Mesendoderm (in vitro differentiated cells): Measurements from ENCODE around the gene TWF2.

ENCODE experiments used
- DNase-seq: peaks from one replicate; pipeline ENCODE4 v3.0.0; 2013
- H2AK5ac ChIP-seq: 2 replicates; pipeline ENCODE4 v1.6.1; 2013; ENCODE audit warnings: low read length, inconsistent platforms
- H2BK120ac ChIP-seq: 2 replicates; pipeline ENCODE4 v1.6.1; 2013; ENCODE audit warnings: low read depth, mild to moderate bottlenecking, low read length, moderate library complexity, mixed read lengths
- H2BK15ac ChIP-seq: replicated peaks from 2 replicates; pipeline ENCODE4 v1.6.1; 2013; ENCODE audit warnings: low read depth, mild to moderate bottlenecking, moderate library complexity
- H2BK5ac ChIP-seq: 2 replicates; pipeline ENCODE4 v1.6.1; 2013; ENCODE audit warnings: low read length, inconsistent platforms
- H3K18ac ChIP-seq: 2 replicates; pipeline ENCODE4 v1.6.1; 2013; ENCODE audit warnings: mild to moderate bottlenecking, low read length, mixed read lengths
- H3K23ac ChIP-seq: one replicate; pipeline ENCODE4 v1.6.1; 2013; ENCODE audit warnings: low read length
- H3K27ac ChIP-seq: 2 replicates; pipeline ENCODE4 v1.5.1; 2013; ENCODE audit warnings: low read depth, mild to moderate bottlenecking, inconsistent platforms, low read length, moderate library complexity
- H3K27me3 ChIP-seq: 2 replicates; pipeline ENCODE4 v1.6.1; 2013; ENCODE audit warnings: low read length, control low read depth, mild to moderate bottlenecking, inconsistent platforms; ENCODE audit not compliant: insufficient read depth, poor library complexity
- H3K36me3 ChIP-seq: 2 replicates; pipeline ENCODE4 v1.6.1; 2013; ENCODE audit warnings: low read length, inconsistent platforms; ENCODE audit not compliant: control insufficient read depth, insufficient read depth
- H3K4ac ChIP-seq: one replicate; pipeline ENCODE4 v1.6.1; 2013; ENCODE audit warnings: low read depth, mild to moderate bottlenecking, low read length, moderate library complexity
- H3K4me1 ChIP-seq: 2 replicates; pipeline ENCODE4 v1.6.1; 2013; ENCODE audit warnings: low read depth, low read length, inconsistent platforms; ENCODE audit not compliant: control insufficient read depth
- H3K4me2 ChIP-seq: 2 replicates; pipeline ENCODE4 v1.6.1; 2013; ENCODE audit warnings: low read length
- H3K4me3 ChIP-seq: 2 replicates; pipeline ENCODE4 v1.5.1; 2013; ENCODE audit warnings: mild to moderate bottlenecking, low read length
- H3K56ac ChIP-seq: one replicate; pipeline ENCODE4 v1.6.1; 2013; ENCODE audit warnings: low read length
- H3K79me1 ChIP-seq: 2 replicates; pipeline ENCODE4 v1.6.1; 2013; ENCODE audit warnings: low read length, inconsistent platforms
- H3K79me2 ChIP-seq: 2 replicates; pipeline ENCODE4 v1.6.1; 2013; ENCODE audit warnings: mild to moderate bottlenecking, low read length; ENCODE audit not compliant: control insufficient read depth, insufficient read depth
- H3K9ac ChIP-seq: 2 replicates; pipeline ENCODE4 v1.6.1; 2013; ENCODE audit warnings: low read length, inconsistent platforms
- H4K5ac ChIP-seq: one replicate; pipeline ENCODE4 v1.6.1; 2013; ENCODE audit warnings: low read length
- H4K8ac ChIP-seq: one replicate; pipeline ENCODE4 v1.6.1; 2013; ENCODE audit warnings: low read depth, mild to moderate bottlenecking, control low read depth, low read length, moderate library complexity
- WGBS: extraction: QIAGEN DNeasy Blood & Tissue Kit; methylation state at CpG from one replicate; pipeline ENCODE4 v1.1.7; 2013; ENCODE audit warnings: low lambda C conversion rate, missing lambda C conversion rate; ENCODE audit not compliant: insufficient coverage; ENCODE audit errors: extremely low coverage; 5-methylcytosine and 5-hydroxymethylcytosine counted together

The TWF2 gene

DNA sequence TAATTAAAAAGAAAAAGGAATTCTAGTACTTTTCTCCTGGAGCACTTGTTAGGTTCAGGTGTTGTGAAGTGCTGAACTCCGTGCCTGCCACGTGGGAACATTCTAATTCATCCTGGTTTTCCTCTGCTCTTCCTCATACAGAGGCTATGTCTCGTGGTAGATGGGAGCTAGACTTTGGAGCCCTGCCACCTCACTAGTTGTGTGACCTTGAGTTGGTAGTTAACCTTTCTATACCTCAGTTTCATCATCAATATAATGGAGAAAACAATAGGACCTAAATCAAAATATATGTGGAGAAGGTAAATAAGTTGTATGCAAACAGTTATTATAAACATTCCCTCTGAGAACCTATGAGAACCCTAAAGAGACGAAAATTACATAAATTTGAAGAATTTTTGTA, 30.4 kb downstream of the TWF2 start:
- Histone ChIP-seq H4K8ac (no peak overlapping the region), H4K5ac (no peak overlapping the region), H3K56ac (no peak overlapping the region), H3K27ac (no peak overlapping the region), H3K79me1 (no peaks in the 10 kb centered on the region), H2BK15ac (no peak overlapping the region), H3K79me2 (no peaks in the 10 kb centered on the region), H2AK5ac (no peak overlapping the region), H2BK5ac (no peak overlapping the region), H3K36me3 (peaks cover 32% of the 10 kb centered on the region), H2BK120ac (no peak overlapping the region), H3K9ac (no peak overlapping the region), H3K4me1 (no peaks in the 10 kb centered on the region), H3K4me2 (no peak overlapping the region), H3K4me3 (no peak overlapping the region), H3K27me3 (no peaks in the 10 kb centered on the region), H3K23ac (no peak overlapping the region), H3K18ac (no peak overlapping the region), H3K4ac (no peak overlapping the region)
- no peak for DNase-seq
- no CpG with 5 or more reads among the region's 4 CpGs for WGBS

DNA sequence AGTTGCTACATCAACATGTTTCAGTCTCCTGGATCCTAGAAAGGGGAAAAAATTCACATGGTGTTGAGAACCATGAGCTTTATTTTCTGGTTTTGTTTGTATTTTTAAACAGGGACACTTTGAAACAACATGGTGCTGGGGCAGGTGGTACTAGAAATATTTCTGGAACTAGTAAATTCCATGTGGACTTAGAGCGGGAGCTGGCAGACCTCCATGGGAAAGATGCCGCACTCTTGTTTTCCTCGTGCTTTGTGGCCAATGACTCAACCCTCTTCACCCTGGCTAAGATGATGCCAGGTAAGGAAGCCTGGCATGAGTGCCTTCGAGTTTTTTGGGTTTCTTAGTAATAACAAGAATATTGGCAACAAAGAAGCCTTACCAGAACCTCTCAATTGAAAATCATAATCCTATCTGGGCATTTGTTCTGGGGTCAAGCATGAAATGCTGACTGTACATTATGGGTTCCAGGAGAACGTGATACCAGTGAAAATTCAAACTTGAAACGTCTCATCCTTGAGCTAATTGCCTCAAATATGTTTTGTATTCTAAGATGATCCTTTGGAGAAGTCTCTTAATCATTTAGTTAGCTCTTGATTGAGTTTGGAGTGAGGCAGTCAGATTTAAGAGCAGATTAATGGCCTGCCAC, 33.1 kb downstream of the TWF2 start:
- H3K27me3 ChIP-seq, result no peaks in the 10 kb centered on the region
- H4K5ac ChIP-seq, result no peak overlapping the region
- no peak overlapping the region for H2AK5ac ChIP-seq
- no peak overlapping the region for H3K27ac ChIP-seq
- H3K79me1 ChIP-seq, result no peaks in the 10 kb centered on the region
- H3K79me2 ChIP-seq, result no peaks in the 10 kb centered on the region
- no peaks in the 10 kb centered on the region for H3K4me1 ChIP-seq
- H3K4ac ChIP-seq, result no peak overlapping the region
- no peak overlapping the region for H4K8ac ChIP-seq
- H2BK5ac ChIP-seq, result no peak overlapping the region
- H3K23ac ChIP-seq, result no peak overlapping the region
- H3K4me2 ChIP-seq, result no peak overlapping the region
- no peak overlapping the region for H2BK15ac ChIP-seq
- no peak overlapping the region for H2BK120ac ChIP-seq
- H3K18ac ChIP-seq, result no peak overlapping the region
- no CpG with 5 or more reads among the region's 6 CpGs for WGBS
- H3K56ac ChIP-seq, result no peak overlapping the region
- H3K36me3 ChIP-seq, result peaks cover 26% of the 10 kb centered on the region
- DNase-seq, result no peak
- no peak overlapping the region for H3K9ac ChIP-seq
- no peak overlapping the region for H3K4me3 ChIP-seq

DNA sequence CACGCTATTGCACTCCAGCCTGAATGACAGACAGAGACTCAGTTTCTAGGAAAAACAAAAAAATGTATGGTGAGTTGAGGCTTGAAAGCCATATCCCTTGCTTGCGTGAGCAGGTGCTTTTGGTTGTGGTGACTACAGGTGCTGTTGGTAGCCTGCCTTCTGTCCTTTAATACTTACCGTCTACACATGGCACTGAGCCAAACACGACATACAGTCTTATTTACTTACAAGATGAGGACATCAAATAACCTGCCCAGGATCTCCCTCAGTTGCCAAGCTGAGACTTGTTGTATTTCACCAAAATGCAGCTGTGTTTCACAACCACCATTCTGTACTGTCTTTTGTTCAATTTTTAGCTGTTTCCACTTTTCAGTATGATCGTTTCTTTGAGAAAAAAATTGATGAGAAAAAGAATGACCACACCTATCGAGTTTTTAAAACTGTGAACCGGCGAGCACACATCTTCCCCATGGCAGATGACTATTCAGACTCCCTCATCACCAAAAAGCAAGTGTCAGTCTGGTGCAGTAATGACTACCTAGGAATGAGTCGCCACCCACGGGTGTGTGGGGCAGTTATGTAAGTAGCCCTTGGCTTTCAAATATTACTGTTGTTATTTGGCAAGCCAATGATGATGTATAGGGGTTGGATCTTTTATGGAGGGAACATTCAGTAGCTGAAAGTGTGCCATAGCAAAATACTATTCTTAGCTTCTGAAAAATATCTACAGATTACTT, 34.5 kb downstream of the TWF2 start:
- WGBS, result no CpG with 5 or more reads among the region's 10 CpGs
- Histone ChIP-seq H3K79me2 (no peaks in the 10 kb centered on the region), H3K36me3 (peaks cover 23% of the 10 kb centered on the region)

DNA sequence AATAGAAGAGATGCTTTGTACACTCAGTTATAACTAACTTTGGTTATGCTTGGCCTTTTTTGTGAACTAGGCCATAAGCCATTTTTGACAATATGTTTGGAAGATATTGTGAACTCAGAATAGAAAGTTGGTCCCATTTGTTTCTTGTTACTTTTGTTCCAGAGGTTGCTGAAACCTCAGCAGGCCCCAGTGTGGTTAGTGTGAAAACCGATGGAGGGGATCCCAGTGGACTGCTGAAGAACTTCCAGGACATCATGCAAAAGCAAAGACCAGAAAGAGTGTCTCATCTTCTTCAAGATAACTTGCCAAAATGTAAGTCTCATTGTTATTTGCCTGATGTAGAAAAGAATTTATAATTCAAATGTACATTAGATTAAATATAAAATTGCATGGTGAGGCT, 35.3 kb downstream of the TWF2 start:
- Histone ChIP-seq H3K4me3 (no peak overlapping the region), H3K27ac (no peak overlapping the region), H3K9ac (no peak overlapping the region), H3K4me1 (no peaks in the 10 kb centered on the region), H3K36me3 (peaks cover 22% of the 10 kb centered on the region), H3K56ac (no peak overlapping the region), H2BK5ac (no peak overlapping the region), H3K27me3 (no peaks in the 10 kb centered on the region), H3K23ac (no peak overlapping the region), H3K18ac (no peak overlapping the region), H2BK15ac (no peak overlapping the region), H3K4ac (no peak overlapping the region), H4K5ac (no peak overlapping the region), H4K8ac (no peak overlapping the region), H2AK5ac (no peak overlapping the region), H3K79me1 (peaks cover 4% of the 10 kb centered on the region), H3K79me2 (no peaks in the 10 kb centered on the region), H2BK120ac (no peak overlapping the region), H3K4me2 (no peak overlapping the region)
- WGBS, result no CpG with 5 or more reads among the region's 1 CpG
- no peak for DNase-seq

More for the DNA sequence above, 34.5 kb downstream of the TWF2 start:
- Histone ChIP-seq H2BK120ac (no peak overlapping the region), H3K56ac (no peak overlapping the region), H2BK15ac (no peak overlapping the region), H3K4ac (no peak overlapping the region), H3K9ac (no peak overlapping the region), H3K4me1 (no peaks in the 10 kb centered on the region), H3K18ac (no peak overlapping the region), H3K27ac (no peak overlapping the region), H3K23ac (no peak overlapping the region), H2BK5ac (no peak overlapping the region), H3K4me3 (no peak overlapping the region), H3K27me3 (no peaks in the 10 kb centered on the region), H3K79me1 (no peaks in the 10 kb centered on the region), H3K4me2 (no peak overlapping the region), H4K8ac (no peak overlapping the region), H2AK5ac (no peak overlapping the region), H4K5ac (no peak overlapping the region)
- no peak for DNase-seq

GRCh38 chr3:52202384-52203077, 36.4 kb downstream of the TWF2 start:
- no peak overlapping the region for H2BK120ac ChIP-seq
- H3K4me1 ChIP-seq, result no peaks in the 10 kb centered on the region
- no peaks in the 10 kb centered on the region for H3K27me3 ChIP-seq
- no peak overlapping the region for H2AK5ac ChIP-seq
- H3K79me1 ChIP-seq, result peaks cover 7% of the 10 kb centered on the region
- no peak overlapping the region for H2BK5ac ChIP-seq
- no peak overlapping the region for H4K8ac ChIP-seq
- H4K5ac ChIP-seq, result no peak overlapping the region
- no CpG with 5 or more reads among the region's 4 CpGs for WGBS
- no peak overlapping the region for H3K4me2 ChIP-seq
- H3K23ac ChIP-seq, result no peak overlapping the region
- no peak overlapping the region for H3K18ac ChIP-seq
- no peak overlapping the region for H2BK15ac ChIP-seq
- no peak overlapping the region for H3K9ac ChIP-seq
- H3K4ac ChIP-seq, result no peak overlapping the region
- no peak overlapping the region for H3K56ac ChIP-seq
- no peak overlapping the region for H3K4me3 ChIP-seq
- no peak overlapping the region for H3K27ac ChIP-seq
- no peak for DNase-seq
- H3K36me3 ChIP-seq, result peaks cover 16% of the 10 kb centered on the region
- H3K79me2 ChIP-seq, result peaks cover 3% of the 10 kb centered on the region
